GM12878 (cell line): ENCODE data around the gene HABP2.

Source experiments
- ATF2 ChIP-seq: IDR thresholded peaks from 2 replicates; pipeline ENCODE4 v1.6.1; 2012; ENCODE audit warnings: low read length, inconsistent platforms
- DPF2 ChIP-seq: fragments of 450-650 bp; IDR thresholded peaks from 2 replicates; pipeline ENCODE4 v1.6.1; 2017; ENCODE audit warnings: mild to moderate bottlenecking
- EP300 ChIP-seq, 2 experiments: fragments of 150-350 bp in 1 of 2; IDR thresholded peaks; 2 replicates each; pipeline ENCODE4 v1.6.1; 2011 to 2012; ENCODE audit warnings: low read depth in 2 of 2, low read length in 2 of 2, borderline replicate concordance in 1 of 2, improper control_type of control experiment in 1 of 2, inconsistent platforms in 1 of 2; ENCODE audit not compliant: control insufficient read depth in 1 of 2
- FOXM1 ChIP-seq: IDR thresholded peaks from 2 replicates; pipeline ENCODE4 v1.6.1; 2012; ENCODE audit warnings: low read depth, mild to moderate bottlenecking, inconsistent platforms, low read length, moderate library complexity
- MYC ChIP-seq: IDR thresholded peaks from 2 replicates; pipeline ENCODE4 v1.6.1; 2011; ENCODE audit warnings: mild to moderate bottlenecking, low read length, moderate library complexity, inconsistent platforms; ENCODE audit not compliant: insufficient read depth, insufficient replicate concordance, insufficient read length, severe bottlenecking
- POLR2AphosphoS5 ChIP-seq: IDR thresholded peaks from 2 replicates; pipeline ENCODE4 v1.6.1; 2011; ENCODE audit warnings: mild to moderate bottlenecking, low read length, inconsistent platforms
- SIN3A ChIP-seq: IDR thresholded peaks from 2 replicates; pipeline ENCODE4 v1.6.1; 2012; ENCODE audit warnings: low read depth, low read length, improper control_type of control experiment
- SMC3 ChIP-seq: IDR thresholded peaks from 2 replicates; pipeline ENCODE4 v1.6.1; 2011; ENCODE audit warnings: low read length, improper control_type of control experiment, borderline replicate concordance
- SRF ChIP-seq, 2 experiments: IDR thresholded peaks; 2 replicates each; pipeline ENCODE4 v1.6.1; 2011; ENCODE audit warnings: low read depth in 2 of 2, low read length in 2 of 2, mild to moderate bottlenecking in 1 of 2, moderate library complexity in 1 of 2
- YY1 ChIP-seq: IDR thresholded peaks from 2 replicates; pipeline ENCODE4 v1.6.1; 2011; ENCODE audit warnings: low read depth, mild to moderate bottlenecking, low read length

GRCh38 chr10:113569576-113569975, 16.7 kb downstream of the HABP2 start:
- no peak for TF ChIP-seq DPF2
- TF ChIP-seq SRF (IDR thresholded peaks at IDR 0.05; ENCODE audit: low read depth in 2 of 2, low read length in 2 of 2) = no peak
- no peak for TF ChIP-seq MYC
- no peak for TF ChIP-seq SIN3A
- TF ChIP-seq POLR2AphosphoS5 = no peak
- TF ChIP-seq FOXM1 = no peak
- TF ChIP-seq YY1 = no peak
- no peak for TF ChIP-seq SMC3
- no peak for TF ChIP-seq EP300 (IDR thresholded peaks at IDR 0.05; ENCODE audit: borderline replicate concordance in 1 of 2, control insufficient read depth in 1 of 2, low read depth in 2 of 2, low read length in 2 of 2)
- TF ChIP-seq ATF2 = no peak
